ENCODE data around the gene NT5DC4.

Gene NT5DC4

GRCh38 chr2:112723547-112723940 is 2.7 kb downstream of the NT5DC4 start:
- DNase-seq (ENCODE audit: low read depth), result no peak
- no peak overlapping the region for H3K4me3 ChIP-seq (ENCODE audit: low read depth, low read length)
- no peak for TF ChIP-seq CTCF (IDR thresholded peaks at IDR 0.05; ENCODE audit: control insufficient read depth, extremely low read depth, insufficient read depth)

- no peak for DNase-seq (ENCODE audit: low read depth)
- TF ChIP-seq CTCF (IDR thresholded peaks at IDR 0.05; ENCODE audit: control insufficient read depth, extremely low read depth, insufficient read depth), result no peak
Observed at GRCh38 chr2:112723995-112724394, 3.2 kb downstream of the NT5DC4 start.

GRCh38 chr2:112724591-112725525 is 4.0 kb downstream of the NT5DC4 start:
- DNase-seq (ENCODE audit: low read depth), result no peak
- 0 out of 2 replicates have a peak, but pooled peaks have one; percentile 2 for TF ChIP-seq CTCF (IDR thresholded peaks at IDR 0.05; ENCODE audit: control insufficient read depth, extremely low read depth, insufficient read depth)
- H3K4me3 ChIP-seq (ENCODE audit: low read depth, low read length), result no peak overlapping the region

More at GRCh38 chr2:112723995-112724394, 3.2 kb downstream of the NT5DC4 start:
- H3K4me3 ChIP-seq (ENCODE audit: low read depth, low read length), result no peak overlapping the region

GRCh38 chr2:112725545-112726457 is 5.0 kb downstream of the NT5DC4 start:
- no peak for DNase-seq (ENCODE audit: low read depth)
- no peak for TF ChIP-seq CTCF (IDR thresholded peaks at IDR 0.05; ENCODE audit: control insufficient read depth, extremely low read depth, insufficient read depth)
- no peak overlapping the region for H3K4me3 ChIP-seq (ENCODE audit: low read depth, low read length)

DNA sequence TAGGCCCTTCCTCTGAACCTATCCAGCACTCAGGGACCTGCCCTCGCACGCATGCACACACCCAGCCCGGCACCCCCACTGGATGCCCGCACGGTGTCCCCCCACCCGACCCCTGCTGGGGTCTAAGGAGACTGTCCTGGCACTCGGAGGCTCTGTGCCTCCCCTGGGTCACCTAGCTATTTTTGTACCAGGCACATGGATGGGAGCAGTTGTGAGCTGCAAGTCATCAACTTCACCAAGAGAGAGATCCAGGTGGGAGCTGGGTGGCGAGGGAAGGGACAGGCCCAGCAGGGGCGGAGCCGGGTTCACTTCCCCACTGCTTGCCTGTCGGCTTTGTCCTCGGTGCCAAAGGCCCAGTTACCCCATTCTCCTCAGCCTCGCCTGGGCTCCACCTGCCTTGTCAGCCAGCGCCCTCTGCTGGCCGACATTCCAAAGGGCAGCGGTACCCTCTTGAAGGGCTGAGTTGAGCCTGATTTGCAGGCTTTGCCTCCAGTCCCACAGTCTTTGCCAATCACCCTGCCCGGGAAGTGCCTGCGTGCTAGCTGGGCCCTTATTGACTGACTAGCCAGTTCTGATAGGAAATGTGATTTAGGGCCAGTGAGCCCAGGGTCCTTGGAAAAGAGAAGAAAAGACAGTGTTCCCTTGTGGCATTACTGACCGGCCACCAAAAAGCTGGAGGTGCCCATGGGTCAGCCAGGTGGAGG is 5.8 kb downstream of the NT5DC4 start:
- H3K4me3 ChIP-seq (ENCODE audit: low read depth, low read length), result no peak overlapping the region
- DNase-seq (ENCODE audit: low read depth), result peak; percentile 84
- peak; percentile 97 for TF ChIP-seq CTCF (IDR thresholded peaks at IDR 0.05; ENCODE audit: control insufficient read depth, extremely low read depth, insufficient read depth)

GRCh38 chr2:112727276-112728028 is 6.6 kb downstream of the NT5DC4 start:
- no peak for TF ChIP-seq CTCF (IDR thresholded peaks at IDR 0.05; ENCODE audit: control insufficient read depth, extremely low read depth, insufficient read depth)
- H3K4me3 ChIP-seq (ENCODE audit: low read depth, low read length), result no peak overlapping the region

More at GRCh38 chr2:112727276-112728028, 6.6 kb downstream of the NT5DC4 start:
- no peak for DNase-seq (ENCODE audit: low read depth)
